ENCODE results near the gene RASSF4.
A peak's percentile ranks its signal among the peaks of the same experiment; 100 is the strongest.

RASSF4 gene

DNA sequence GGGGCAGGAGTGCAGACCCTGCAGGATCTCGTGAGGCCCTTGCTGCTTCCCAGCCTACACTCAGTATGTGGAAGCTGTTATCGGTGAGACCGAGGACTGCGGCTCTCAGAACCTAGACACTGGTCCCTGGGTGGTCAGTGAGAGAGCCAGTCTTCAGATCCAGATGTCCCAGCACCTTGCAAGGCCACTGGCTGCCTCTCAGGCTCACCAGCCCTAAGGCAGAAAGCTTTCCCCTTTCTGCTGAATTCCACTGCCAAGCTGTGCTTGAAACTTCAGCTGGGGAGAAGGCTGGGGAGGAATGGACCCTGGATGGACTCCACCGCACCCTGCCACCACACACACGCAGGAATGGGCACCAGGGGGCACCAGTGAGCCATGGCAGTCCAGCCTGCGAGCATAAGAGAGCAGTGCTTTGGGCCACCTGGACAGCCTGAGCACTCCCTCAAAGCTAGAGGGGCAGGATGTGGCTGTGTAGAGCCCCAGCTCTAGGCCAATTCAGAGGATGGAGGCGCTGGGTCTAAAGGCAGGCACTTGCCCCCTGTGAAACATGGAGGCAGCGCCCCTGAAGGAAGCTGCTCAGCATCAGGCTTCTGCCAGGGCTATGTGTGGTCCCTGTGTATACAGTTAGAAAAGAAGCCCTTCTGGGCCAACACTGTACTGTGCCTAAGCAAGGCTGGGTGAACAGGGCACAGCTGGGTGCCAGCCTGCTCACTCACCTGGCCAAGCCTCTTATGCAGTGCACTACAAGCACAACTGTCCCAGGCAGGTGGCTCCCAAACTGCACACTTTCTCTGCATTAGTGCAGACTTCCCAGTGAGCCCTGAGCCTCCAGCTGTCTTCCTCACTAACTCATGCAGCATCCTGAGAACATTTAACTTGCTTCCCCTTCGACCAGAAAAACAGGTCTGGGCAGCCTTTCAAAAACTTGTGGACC is 26.8 kb upstream of the RASSF4 start:
- H3K79me2 ChIP-seq (ENCODE audit: low read length) = no peaks in the 10 kb centered on the region
- no peak overlapping the region for H3K27ac ChIP-seq (ENCODE audit: low read length)
- H3K4me3 ChIP-seq (ENCODE audit: low read length) = no peak overlapping the region
- H3K9ac ChIP-seq (ENCODE audit: low read length) = no peak overlapping the region
- H3K36me3 ChIP-seq (replicated peaks; ENCODE audit: low read depth, low read length) = no peaks in the 10 kb centered on the region
- H2AFZ ChIP-seq (ENCODE audit: low read depth, low read length) = no peak overlapping the region
- H3K4me2 ChIP-seq (ENCODE audit: low read length) = no peak overlapping the region
- H3K4me1 ChIP-seq (ENCODE audit: low read length) = peaks cover 14% of the 10 kb centered on the region
- no peaks in the 10 kb centered on the region for H3K9me3 ChIP-seq (ENCODE audit: insufficient read depth, low read length)
- H3K27me3 ChIP-seq (ENCODE audit: low read depth, low read length) = no peaks in the 10 kb centered on the region
- TF ChIP-seq EZH2phosphoT487 (IDR thresholded peaks at IDR 0.05; ENCODE audit: low read depth) (no peak), CTCF (IDR thresholded peaks at IDR 0.05; ENCODE audit: low read depth, low read length) (peak; percentile 80)
- H4K20me1 ChIP-seq (ENCODE audit: insufficient read depth, low read length) = no peaks in the 10 kb centered on the region

- Histone ChIP-seq H3K4me2 (ENCODE audit: low read length) (no peak overlapping the region), H3K27me3 (ENCODE audit: low read depth, low read length) (no peaks in the 10 kb centered on the region), H3K9ac (ENCODE audit: low read length) (no peak overlapping the region), H2AFZ (ENCODE audit: low read depth, low read length) (no peak overlapping the region), H3K9me3 (ENCODE audit: insufficient read depth, low read length) (no peaks in the 10 kb centered on the region), H3K36me3 (replicated peaks; ENCODE audit: low read depth, low read length) (no peaks in the 10 kb centered on the region), H3K4me1 (ENCODE audit: low read length) (peaks cover 14% of the 10 kb centered on the region), H4K20me1 (ENCODE audit: insufficient read depth, low read length) (no peaks in the 10 kb centered on the region), H3K79me2 (ENCODE audit: low read length) (no peaks in the 10 kb centered on the region), H3K4me3 (ENCODE audit: low read length) (no peak overlapping the region), H3K27ac (ENCODE audit: low read length) (no peak overlapping the region)
- TF ChIP-seq CTCF (IDR thresholded peaks at IDR 0.05; ENCODE audit: low read depth, low read length) = no peak
- no peak for TF ChIP-seq EZH2phosphoT487 (IDR thresholded peaks at IDR 0.05; ENCODE audit: low read depth)
Observed at GRCh38 chr10:44933451-44934321, 25.9 kb upstream of the RASSF4 start.

GRCh38 chr10:44934416-44935200 is 25.0 kb upstream of the RASSF4 start:
- Histone ChIP-seq H3K9ac (ENCODE audit: low read length) (no peak overlapping the region), H3K27me3 (ENCODE audit: low read depth, low read length) (no peaks in the 10 kb centered on the region), H3K4me2 (ENCODE audit: low read length) (no peak overlapping the region), H3K4me3 (ENCODE audit: low read length) (no peak overlapping the region), H3K79me2 (ENCODE audit: low read length) (no peaks in the 10 kb centered on the region), H3K9me3 (ENCODE audit: insufficient read depth, low read length) (no peaks in the 10 kb centered on the region), H3K27ac (ENCODE audit: low read length) (no peak overlapping the region), H3K36me3 (replicated peaks; ENCODE audit: low read depth, low read length) (no peaks in the 10 kb centered on the region), H3K4me1 (ENCODE audit: low read length) (peaks cover 20% of the 10 kb centered on the region), H2AFZ (ENCODE audit: low read depth, low read length) (no peak overlapping the region), H4K20me1 (ENCODE audit: insufficient read depth, low read length) (no peaks in the 10 kb centered on the region)
- TF ChIP-seq EZH2phosphoT487 (IDR thresholded peaks at IDR 0.05; ENCODE audit: low read depth) (no peak), CTCF (IDR thresholded peaks at IDR 0.05; ENCODE audit: low read depth, low read length) (no peak)

Measured in OCI-LY3 (cell line).